ENCODE data around the gene ATG9B. TPM values are rescaled to one million over a fixed set of nuclear protein-coding genes. Genes with fewer than 3 reads are reported as not detected.

ATG9B gene
- total RNA-seq, 1 experiment from 2014 or later: 2.1 TPM

GRCh38 chr7:150998341-150998740, 26.0 kb downstream of the ATG9B start:
- H3K9me2 ChIP-seq (ENCODE audit: insufficient read depth): no peaks in the 10 kb centered on the region
- no peaks in the 10 kb centered on the region for H4K20me1 ChIP-seq (ENCODE audit: insufficient read depth)
- H3K9me3 ChIP-seq (ENCODE audit: control insufficient read depth in 1 of 2, insufficient read depth in 1 of 2, low read depth in 1 of 2, low read length in 2 of 2): no peaks in the 10 kb centered on the region
- no peak overlapping the region for H3K4me3 ChIP-seq (replicated peaks in 1 of 2; ENCODE audit: low read depth in 1 of 2, low read length in 2 of 2)
- no peaks in the 10 kb centered on the region for H3K27me3 ChIP-seq (ENCODE audit: insufficient read depth, low read length)
- intact Hi-C loops (cut with micrococcal nuclease): no loop called here
- H2AFZ ChIP-seq (ENCODE audit: low read depth, low read length, poor library complexity, severe bottlenecking): no peak overlapping the region
- ChIA-PET CTCF (no interaction called here), POLR2A (no interaction called here), RAD21 (ENCODE audit: low non-redundant PET in 1 of 2, low total read pairs in 2 of 2, uncharacterized antibody in 2 of 2, unreplicated experiment in 2 of 2) (no interaction called here)
- H3K27ac ChIP-seq (ENCODE audit: low read depth, low read length): no peak overlapping the region
- BruUV-seq (replicated peaks): no TSS peak
- H3K79me2 ChIP-seq (ENCODE audit: insufficient read depth, low read length): no peaks in the 10 kb centered on the region
- H3K4me1 ChIP-seq (ENCODE audit: control insufficient read depth in 1 of 2, insufficient read depth in 2 of 2, low read length in 2 of 2): no peaks in the 10 kb centered on the region
- H3K9ac ChIP-seq (ENCODE audit: low read length): no peak overlapping the region
- TF ChIP-seq CBX3 (IDR thresholded peaks at IDR 0.05; ENCODE audit: low read depth) (no peak), EZH2 (IDR thresholded peaks at IDR 0.05) (no peak), ZBTB33 (IDR thresholded peaks at IDR 0.05; ENCODE audit: extremely low read depth, insufficient replicate concordance, low read length) (no peak), POLR2A (IDR thresholded peaks at IDR 0.05; ENCODE audit: borderline replicate concordance, extremely low read depth, insufficient read depth, insufficient read length) (no peak), ATF3 (IDR thresholded peaks at IDR 0.05) (no peak), SP1 (IDR thresholded peaks at IDR 0.05; ENCODE audit: low read depth) (no peak), POLR2AphosphoS5 (IDR thresholded peaks at IDR 0.05; ENCODE audit: low read depth, low read length) (no peak), ELF1 (IDR thresholded peaks at IDR 0.05; ENCODE audit: borderline replicate concordance, low read depth) (no peak), ZNF274 (IDR thresholded peaks at IDR 0.05; ENCODE audit: low read depth, low read length) (no peak), EGR1 (IDR thresholded peaks at IDR 0.05; ENCODE audit: low read depth) (no peak), SIN3A (IDR thresholded peaks at IDR 0.05; ENCODE audit: low read depth) (no peak), FOSL1 (IDR thresholded peaks at IDR 0.05; ENCODE audit: low read depth) (no peak)
- H3K36me3 ChIP-seq (ENCODE audit: control insufficient read depth in 1 of 2, insufficient read depth in 2 of 2, low read length in 2 of 2): no peaks in the 10 kb centered on the region
- ATAC-seq (no peak), DNase-seq (ENCODE audit: low read depth, low spot score) (no peak)
- H3K4me2 ChIP-seq (ENCODE audit: low read length): no peak overlapping the region
